Peyer's patch (tissue), 4 donors: ENCODE results near the gene GOLPH3.

Experiments
- CTCF ChIP-seq, 6 experiments: fragments of 450-650 bp in 4 of 6; fragments of 200-600 bp in 2 of 6; sonication (generic) in 1 of 6; IDR thresholded peaks; one replicate each; pipeline ENCODE4 v1.5.1; 2017 to 2019; ENCODE audit warnings: antibody characterized with exemption in 6 of 6, mild to moderate bottlenecking in 3 of 6, moderate library complexity in 1 of 6
- POLR2A ChIP-seq, 2 donors: fragments of 450-650 bp; IDR thresholded peaks; one replicate each; pipeline ENCODE4 v1.5.1; 2017; ENCODE audit warnings: antibody characterized with exemption in 2 of 2, mild to moderate bottlenecking in 2 of 2, moderate library complexity in 2 of 2

GRCh38 chr5:32082701-32083100 is 91.4 kb downstream of the GOLPH3 start:
- TF ChIP-seq CTCF (IDR thresholded peaks at IDR 0.05) (no peak), POLR2A (IDR thresholded peaks at IDR 0.05) (no peak)
